HG03060 (cell line): ENCODE results near the gene IGF2BP1.
"Not testable (repeated sequence)": the region's sequence is repeated elsewhere in the genome, so short reads cannot be mapped to it uniquely, and the experiment has no call there.

Experiments
- ATAC-seq: cut with Tn5 transposase; IDR thresholded peaks from one replicate; pipeline ENCODE4 v1.9.1; 2021; ENCODE audit warnings: low read depth, moderate number of reproducible peaks; ENCODE audit not compliant: unreplicated experiment

IGF2BP1 gene

GRCh38 chr17:49016775-49017463 is 19.7 kb downstream of the IGF2BP1 start:
- ATAC-seq, result no peak

GRCh38 chr17:49018116-49018612 is 21.0 kb downstream of the IGF2BP1 start:
- ATAC-seq, result no peak

- ATAC-seq, result no peak
Observed at GRCh38 chr17:49018748-49019147, 21.6 kb downstream of the IGF2BP1 start.

- ATAC-seq, result no peak
Observed at GRCh38 chr17:49020609-49021008, 23.4 kb downstream of the IGF2BP1 start.

GRCh38 chr17:49021095-49021767 is 24.0 kb downstream of the IGF2BP1 start:
- ATAC-seq, result no peak

- no peak for ATAC-seq
Observed at GRCh38 chr17:49021768-49022103, 24.6 kb downstream of the IGF2BP1 start.

GRCh38 chr17:49022391-49022941 is 25.3 kb downstream of the IGF2BP1 start:
- ATAC-seq, result no peak

GRCh38 chr17:49024523-49024922 is 27.3 kb downstream of the IGF2BP1 start:
- ATAC-seq, result no peak

GRCh38 chr17:49026447-49026846 is 29.3 kb downstream of the IGF2BP1 start:
- not testable (repeated sequence) for ATAC-seq

GRCh38 chr17:49028271-49028670 is 31.1 kb downstream of the IGF2BP1 start:
- no peak for ATAC-seq

- ATAC-seq, result no peak
Observed at GRCh38 chr17:49029801-49030200, 32.6 kb downstream of the IGF2BP1 start.

GRCh38 chr17:49031965-49032928 is 35.1 kb downstream of the IGF2BP1 start:
- ATAC-seq, result no peak

GRCh38 chr17:49035470-49036269 is 38.5 kb downstream of the IGF2BP1 start:
- no peak for ATAC-seq

- no peak for ATAC-seq
Observed at GRCh38 chr17:49036270-49036626, 39.1 kb downstream of the IGF2BP1 start.

GRCh38 chr17:49038138-49038537 is 41.0 kb downstream of the IGF2BP1 start:
- ATAC-seq, result no peak

GRCh38 chr17:49038544-49038943 is 41.4 kb downstream of the IGF2BP1 start:
- no peak for ATAC-seq

GRCh38 chr17:49039518-49039917 is 42.3 kb downstream of the IGF2BP1 start:
- not testable (repeated sequence) for ATAC-seq

GRCh38 chr17:49041527-49041926 is 44.3 kb downstream of the IGF2BP1 start:
- ATAC-seq, result no peak

GRCh38 chr17:49045376-49045775 is 48.2 kb downstream of the IGF2BP1 start:
- no peak for ATAC-seq

- ATAC-seq, result no peak
Observed at GRCh38 chr17:49046912-49047311, 49.7 kb downstream of the IGF2BP1 start.
